Vagina (tissue), 2 donors: ENCODE measurements around the gene SLC25A21.

Source experiments
- CTCF ChIP-seq, 3 experiments: fragments of 450-650 bp in 2 of 3; fragments of 200-600 bp in 1 of 3; sonication (generic) in 1 of 3; IDR thresholded peaks; one replicate each; pipeline ENCODE4 v1.5.1; 2017 to 2019; ENCODE audit warnings: antibody characterized with exemption in 3 of 3, mild to moderate bottlenecking in 2 of 3, moderate library complexity in 2 of 3
- POLR2A ChIP-seq, 2 donors: fragments of 450-650 bp; IDR thresholded peaks; one replicate each; pipeline ENCODE4 v1.6.1; 2017; ENCODE audit warnings: antibody characterized with exemption in 2 of 2, mild to moderate bottlenecking in 2 of 2, moderate library complexity in 2 of 2
- POLR2AphosphoS5 ChIP-seq, 2 donors: sonication (generic); formaldehyde crosslinking; IDR thresholded peaks; one replicate each; pipeline ENCODE4 v1.9.0; 2017; ENCODE audit warnings: antibody characterized with exemption in 2 of 2, mild to moderate bottlenecking in 2 of 2, low read depth in 1 of 2; ENCODE audit not compliant: insufficient read depth in 1 of 2

DNA sequence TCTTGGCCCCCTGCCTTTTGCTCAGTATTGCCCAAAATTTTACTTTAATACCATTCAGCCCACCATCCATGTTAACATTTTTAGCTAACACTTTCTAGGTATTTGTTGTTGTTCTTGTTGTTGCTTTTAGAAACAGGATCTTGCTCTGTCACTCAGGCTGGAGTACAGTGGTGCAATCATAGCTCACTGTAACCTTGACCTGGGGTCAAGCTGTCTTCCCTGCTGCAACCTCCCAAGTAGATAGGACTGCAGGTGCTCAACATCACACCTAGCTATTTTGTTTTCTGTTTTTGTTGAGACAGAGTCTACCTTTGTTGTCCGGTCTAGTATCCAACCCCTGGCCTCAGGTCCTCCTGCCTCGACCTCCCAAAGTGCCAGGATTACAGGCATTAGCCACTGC is 29.3 kb upstream of the SLC25A21 start:
- TF ChIP-seq CTCF (IDR thresholded peaks at IDR 0.05) (no peak), POLR2AphosphoS5 (IDR thresholded peaks at IDR 0.05; ENCODE audit: insufficient read depth in 1 of 2, low read depth in 1 of 2) (no peak), POLR2A (IDR thresholded peaks at IDR 0.05) (no peak)
